Trophoblast cell (in vitro differentiated cells and primary cell): ENCODE measurements around the gene TNFSF15.

Experiments used
- DNase-seq, 2 donors: peaks; one replicate each; pipeline ENCODE4 v3.0.0-alpha.2; 2016
- H2AFZ ChIP-seq: 2 replicates; pipeline ENCODE4 v1.6.1; 2013; ENCODE audit warnings: low read length, moderate library complexity, mild to moderate bottlenecking; ENCODE audit not compliant: insufficient read depth, poor library complexity
- H2AK5ac ChIP-seq: 2 replicates; pipeline ENCODE4 v1.6.1; 2013; ENCODE audit warnings: mild to moderate bottlenecking, low read length
- H2BK120ac ChIP-seq: 2 replicates; pipeline ENCODE4 v1.6.1; 2013; ENCODE audit warnings: low read length, mild to moderate bottlenecking, moderate library complexity; ENCODE audit not compliant: insufficient read depth, poor library complexity
- H2BK12ac ChIP-seq: 2 replicates; pipeline ENCODE4 v1.6.1; 2013; ENCODE audit warnings: mild to moderate bottlenecking, low read length, moderate library complexity
- H2BK5ac ChIP-seq: 2 replicates; pipeline ENCODE4 v1.6.1; 2013; ENCODE audit warnings: low read length, low read depth, moderate library complexity, mild to moderate bottlenecking; ENCODE audit not compliant: poor library complexity
- H3K14ac ChIP-seq: 2 replicates; pipeline ENCODE4 v1.6.1; 2013; ENCODE audit warnings: mild to moderate bottlenecking, low read length
- H3K18ac ChIP-seq: 2 replicates; pipeline ENCODE4 v1.6.1; 2013; ENCODE audit warnings: mild to moderate bottlenecking, low read length
- H3K23ac ChIP-seq: 2 replicates; pipeline ENCODE4 v1.6.1; 2013; ENCODE audit warnings: low read length
- H3K27ac ChIP-seq: 2 replicates; pipeline ENCODE4 v1.5.1; 2013; ENCODE audit warnings: low read depth, mild to moderate bottlenecking, inconsistent platforms, low read length, moderate library complexity
- H3K27me3 ChIP-seq: 2 replicates; pipeline ENCODE4 v1.6.1; 2013; ENCODE audit warnings: inconsistent platforms, mild to moderate bottlenecking, low read length, moderate library complexity; ENCODE audit not compliant: insufficient read depth
- H3K36me3 ChIP-seq, 2 experiments: 1 replicate in 1 of 2; 2 replicates in 1 of 2; pipeline ENCODE4 v1.6.1; 2013; ENCODE audit warnings: low read length in 2 of 2, mild to moderate bottlenecking in 2 of 2, moderate library complexity in 1 of 2; ENCODE audit not compliant: insufficient read depth in 2 of 2, control insufficient read depth in 1 of 2
- H3K4ac ChIP-seq: 2 replicates; pipeline ENCODE4 v1.6.1; 2013; ENCODE audit warnings: low read depth, mild to moderate bottlenecking, low read length, moderate library complexity
- H3K4me1 ChIP-seq, 2 experiments: 1 replicate in 1 of 2; 2 replicates in 1 of 2; pipeline ENCODE4 v1.6.1; 2013; ENCODE audit warnings: low read length in 2 of 2, mild to moderate bottlenecking in 2 of 2, moderate library complexity in 1 of 2; ENCODE audit not compliant: insufficient read depth in 2 of 2, control insufficient read depth in 1 of 2
- H3K4me2 ChIP-seq: 2 replicates; pipeline ENCODE4 v1.6.1; 2013; ENCODE audit warnings: inconsistent platforms, mild to moderate bottlenecking, low read length, moderate library complexity
- H3K4me3 ChIP-seq: 2 replicates; pipeline ENCODE4 v1.5.1; 2013; ENCODE audit warnings: mild to moderate bottlenecking, low read depth, low read length, inconsistent platforms
- H3K79me1 ChIP-seq: one replicate; pipeline ENCODE4 v1.6.1; 2013; ENCODE audit warnings: low read length
- H3K79me2 ChIP-seq: 2 replicates; pipeline ENCODE4 v1.6.1; 2013; ENCODE audit warnings: low read length, mild to moderate bottlenecking; ENCODE audit not compliant: control insufficient read depth, insufficient read depth, poor library complexity
- H3K9ac ChIP-seq: 2 replicates; pipeline ENCODE4 v1.6.1; 2013; ENCODE audit warnings: mild to moderate bottlenecking, low read length
- H3K9me3 ChIP-seq: 2 replicates; pipeline ENCODE4 v1.6.1; 2013; ENCODE audit warnings: low read depth, mild to moderate bottlenecking, control low read depth, inconsistent platforms, low read length; ENCODE audit not compliant: insufficient read depth
- H4K12ac ChIP-seq: 2 replicates; pipeline ENCODE4 v1.6.1; 2013; ENCODE audit warnings: low read depth, mild to moderate bottlenecking, low read length, moderate library complexity
- H4K8ac ChIP-seq: 2 replicates; pipeline ENCODE4 v1.6.1; 2013; ENCODE audit warnings: low read depth, mild to moderate bottlenecking, low read length, moderate library complexity
- H4K91ac ChIP-seq: one replicate; pipeline ENCODE4 v1.6.1; 2013; ENCODE audit warnings: low read depth, mild to moderate bottlenecking, low read length, moderate library complexity
- WGBS: extraction: QIAGEN DNeasy Blood & Tissue Kit; methylation state at CpG from one replicate; pipeline ENCODE4 v1.1.7; 2013; ENCODE audit warnings: missing lambda C conversion rate; ENCODE audit not compliant: insufficient read length, insufficient coverage; ENCODE audit errors: extremely low coverage; 5-methylcytosine and 5-hydroxymethylcytosine counted together

Gene TNFSF15

DNA sequence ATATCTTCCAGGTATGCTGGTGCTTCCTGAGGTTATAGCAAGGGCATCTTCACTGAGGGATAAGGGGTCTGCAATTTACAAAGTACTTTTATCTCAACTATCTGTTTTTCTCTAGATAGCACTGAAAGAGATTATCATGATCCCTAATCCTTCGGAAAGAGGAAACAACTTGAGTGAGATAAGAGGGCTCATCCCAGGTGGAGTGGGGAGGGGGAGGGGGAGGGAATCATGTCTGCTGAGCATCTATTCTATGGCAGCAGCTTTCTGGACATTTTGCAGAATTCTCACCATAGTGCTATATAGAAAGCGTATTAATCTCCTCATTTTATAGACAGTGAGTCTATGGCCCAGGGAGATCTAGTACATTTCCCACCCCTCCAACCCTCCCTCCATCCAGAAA, 5.9 kb downstream of the TNFSF15 start:
- no peak overlapping the region for H2AFZ ChIP-seq

DNA sequence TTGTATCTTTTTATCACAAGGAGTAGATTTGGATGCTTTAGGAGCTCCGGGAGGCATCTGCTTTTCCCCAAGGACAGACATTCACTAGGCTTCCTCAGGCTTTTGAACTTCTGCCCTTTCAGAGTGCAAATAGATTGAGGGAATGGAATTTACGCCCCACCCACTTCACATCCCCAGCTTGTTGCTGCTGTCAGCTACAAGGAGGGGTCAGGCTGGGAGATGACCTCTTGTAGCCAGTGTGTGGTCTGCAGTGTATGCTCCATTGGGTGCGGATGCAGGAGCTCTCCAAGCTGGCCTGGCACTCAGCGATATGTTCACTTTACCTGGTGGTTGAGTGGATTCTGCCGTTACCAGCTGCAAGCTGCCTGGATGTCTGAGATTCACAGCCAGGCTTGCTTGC, 6.4 kb downstream of the TNFSF15 start:
- Histone ChIP-seq H4K12ac (no peak overlapping the region), H3K9me3 (no peaks in the 10 kb centered on the region), H3K36me3 (peaks cover 2 to 3% of the 10 kb centered on the region in 2 experiments), H2BK12ac (no peak overlapping the region), H3K4me3 (no peak overlapping the region), H3K23ac (no peak overlapping the region), H3K27me3 (no peaks in the 10 kb centered on the region), H2AK5ac (no peak overlapping the region), H4K91ac (no peak overlapping the region), H3K4me1 (peaks cover 22 to 23% of the 10 kb centered on the region in 2 experiments), H3K14ac (no peak overlapping the region), H2BK120ac (no peak overlapping the region), H2BK5ac (no peak overlapping the region), H4K8ac (no peak overlapping the region), H3K79me2 (no peaks in the 10 kb centered on the region), H3K18ac (no peak overlapping the region), H2AFZ (no peak overlapping the region), H3K4ac (no peak overlapping the region), H3K4me2 (peak overlapping the region; percentile 14), H3K79me1 (peaks cover 20% of the 10 kb centered on the region), H3K9ac (no peak overlapping the region), H3K27ac (no peak overlapping the region)
- WGBS, result no CpG with 5 or more reads among the region's 5 CpGs
- DNase-seq, result no peak

More for the DNA sequence above, 5.9 kb downstream of the TNFSF15 start:
- H4K12ac ChIP-seq, result no peak overlapping the region
- peaks cover 20% of the 10 kb centered on the region for H3K79me1 ChIP-seq
- no peak overlapping the region for H4K8ac ChIP-seq
- H3K14ac ChIP-seq, result no peak overlapping the region
- H2BK12ac ChIP-seq, result no peak overlapping the region
- H3K4me1 ChIP-seq, result peaks cover 24 to 27% of the 10 kb centered on the region in 2 experiments
- no peak overlapping the region for H3K9ac ChIP-seq
- no peak overlapping the region for H3K23ac ChIP-seq
- no peak overlapping the region for H3K18ac ChIP-seq
- no peak overlapping the region for H3K4me3 ChIP-seq
- H3K79me2 ChIP-seq, result no peaks in the 10 kb centered on the region
- peak overlapping the region; percentile 14 for H3K4me2 ChIP-seq
- H3K36me3 ChIP-seq, result peaks cover 2 to 3% of the 10 kb centered on the region in 2 experiments
- H2BK120ac ChIP-seq, result no peak overlapping the region
- no CpG with 5 or more reads among the region's 2 CpGs for WGBS
- no peak for DNase-seq
- no peak overlapping the region for H2BK5ac ChIP-seq
- H3K27ac ChIP-seq, result no peak overlapping the region
- no peaks in the 10 kb centered on the region for H3K9me3 ChIP-seq
- H3K27me3 ChIP-seq, result no peaks in the 10 kb centered on the region
- no peak overlapping the region for H2AK5ac ChIP-seq
- no peak overlapping the region for H4K91ac ChIP-seq
- H3K4ac ChIP-seq, result no peak overlapping the region

- H3K9me3 ChIP-seq, result no peaks in the 10 kb centered on the region
- no peak overlapping the region for H3K4me2 ChIP-seq
- H3K79me1 ChIP-seq, result peaks cover 15% of the 10 kb centered on the region
- no peak overlapping the region for H3K4me3 ChIP-seq
- H3K9ac ChIP-seq, result no peak overlapping the region
- H4K91ac ChIP-seq, result no peak overlapping the region
- H3K27ac ChIP-seq, result no peak overlapping the region
- no peak overlapping the region for H2BK12ac ChIP-seq
- H3K79me2 ChIP-seq, result no peaks in the 10 kb centered on the region
- H2BK120ac ChIP-seq, result no peak overlapping the region
- H3K27me3 ChIP-seq, result no peaks in the 10 kb centered on the region
- H3K14ac ChIP-seq, result no peak overlapping the region
- no peak overlapping the region for H4K8ac ChIP-seq
- H2AFZ ChIP-seq, result no peak overlapping the region
- WGBS, result no CpG with 5 or more reads among the region's 2 CpGs
- no peak for DNase-seq
- H2BK5ac ChIP-seq, result no peak overlapping the region
- no peak overlapping the region for H3K4ac ChIP-seq
- peaks cover 17 to 18% of the 10 kb centered on the region in 2 experiments for H3K4me1 ChIP-seq
- no peak overlapping the region for H3K18ac ChIP-seq
- no peak overlapping the region for H4K12ac ChIP-seq
- peaks cover 2 to 3% of the 10 kb centered on the region in 2 experiments for H3K36me3 ChIP-seq
- no peak overlapping the region for H2AK5ac ChIP-seq
- no peak overlapping the region for H3K23ac ChIP-seq
Observed at GRCh38 chr9:114798780-114799427, 6.9 kb downstream of the TNFSF15 start.

DNA sequence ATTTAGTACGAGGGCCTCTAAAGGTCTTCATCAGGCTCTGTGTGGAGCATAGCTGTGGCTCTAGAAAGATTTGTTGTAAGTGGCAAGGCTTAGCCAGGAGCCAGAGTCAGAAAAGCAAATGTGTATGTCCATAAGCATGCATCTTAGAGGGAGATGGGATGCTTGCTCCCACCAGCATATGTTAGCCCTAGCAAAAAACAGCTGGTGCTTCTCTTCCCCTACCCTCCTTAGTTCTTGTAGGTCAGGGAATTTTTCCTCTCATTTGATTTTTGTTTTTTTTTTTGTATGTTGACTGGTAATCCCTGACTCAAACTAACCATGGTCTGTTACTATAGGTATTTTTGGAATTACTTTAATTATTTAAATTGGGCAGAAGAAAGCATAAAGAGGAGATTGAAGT, 7.7 kb downstream of the TNFSF15 start:
- Histone ChIP-seq H2BK12ac (no peak overlapping the region), H3K4me2 (no peak overlapping the region), H3K14ac (no peak overlapping the region), H3K79me1 (peaks cover 9% of the 10 kb centered on the region), H3K27me3 (no peaks in the 10 kb centered on the region), H3K9me3 (no peaks in the 10 kb centered on the region), H3K4me3 (no peak overlapping the region), H3K79me2 (no peaks in the 10 kb centered on the region), H3K4ac (no peak overlapping the region), H3K23ac (no peak overlapping the region), H4K91ac (no peak overlapping the region), H2BK5ac (no peak overlapping the region), H4K12ac (no peak overlapping the region), H2BK120ac (no peak overlapping the region), H2AK5ac (no peak overlapping the region), H3K18ac (no peak overlapping the region), H3K9ac (no peak overlapping the region), H2AFZ (no peak overlapping the region), H3K27ac (no peak overlapping the region), H3K4me1 (peaks cover 9 to 11% of the 10 kb centered on the region in 2 experiments), H4K8ac (no peak overlapping the region), H3K36me3 (peaks cover 3 to 5% of the 10 kb centered on the region in 2 experiments)
- DNase-seq, result no peak
- no CpG with 5 or more reads among the region's 1 CpG for WGBS
